Ishikawa (cell line): Measurements from ENCODE around the gene PID1.

Experiments
- CEBPB ChIP-seq: IDR thresholded peaks from 2 replicates; pipeline ENCODE4 v1.6.1; 2012
- CREB1 ChIP-seq: IDR thresholded peaks from 2 replicates; pipeline ENCODE4 v1.6.1; 2012; ENCODE audit warnings: low read depth
- EP300 ChIP-seq: IDR thresholded peaks from 2 replicates; pipeline ENCODE4 v1.6.1; 2012; ENCODE audit warnings: borderline replicate concordance
- MAX ChIP-seq: IDR thresholded peaks from 2 replicates; pipeline ENCODE4 v1.6.1; 2012
- RAD21 ChIP-seq: IDR thresholded peaks from 2 replicates; pipeline ENCODE4 v1.6.1; 2012; ENCODE audit warnings: low read depth
- TAF1 ChIP-seq: IDR thresholded peaks from 2 replicates; pipeline ENCODE4 v1.6.1; 2012; ENCODE audit warnings: low read depth, mild to moderate bottlenecking
- TCF12 ChIP-seq: IDR thresholded peaks from 2 replicates; pipeline ENCODE4 v1.6.1; 2012; ENCODE audit warnings: low read depth

GRCh38 chr2:229178117-229178516, 93.0 kb downstream of the PID1 start:
- no peak for TF ChIP-seq TAF1
- no peak for TF ChIP-seq CEBPB
- no peak for TF ChIP-seq CREB1
- TF ChIP-seq RAD21, result no peak
- no peak for TF ChIP-seq EP300
- TF ChIP-seq TCF12, result no peak
- TF ChIP-seq MAX, result no peak
